Hematopoietic multipotent progenitor cell treated with erythropoietin and hydrocortisone succinate and interleukin-3 and kit ligand, for 8 days (in vitro differentiated cells): ENCODE results near the gene GLRX.
A peak's percentile ranks its signal among the peaks of the same experiment; 100 is the strongest.
"Not testable (repeated sequence)": the region's sequence is repeated elsewhere in the genome, so short reads cannot be mapped to it uniquely, and the experiment has no call there.

Experiments used
- DNase-seq: peaks from one replicate; pipeline ENCODE4 v3.0.0-alpha.2; 2015

The GLRX gene

GRCh38 chr5:95825495-95825894, 3.0 kb upstream of the GLRX start:
- DNase-seq: peak; percentile 87

- DNase-seq: no peak
Observed at GRCh38 chr5:95824747-95825146, 2.2 kb upstream of the GLRX start.

DNA sequence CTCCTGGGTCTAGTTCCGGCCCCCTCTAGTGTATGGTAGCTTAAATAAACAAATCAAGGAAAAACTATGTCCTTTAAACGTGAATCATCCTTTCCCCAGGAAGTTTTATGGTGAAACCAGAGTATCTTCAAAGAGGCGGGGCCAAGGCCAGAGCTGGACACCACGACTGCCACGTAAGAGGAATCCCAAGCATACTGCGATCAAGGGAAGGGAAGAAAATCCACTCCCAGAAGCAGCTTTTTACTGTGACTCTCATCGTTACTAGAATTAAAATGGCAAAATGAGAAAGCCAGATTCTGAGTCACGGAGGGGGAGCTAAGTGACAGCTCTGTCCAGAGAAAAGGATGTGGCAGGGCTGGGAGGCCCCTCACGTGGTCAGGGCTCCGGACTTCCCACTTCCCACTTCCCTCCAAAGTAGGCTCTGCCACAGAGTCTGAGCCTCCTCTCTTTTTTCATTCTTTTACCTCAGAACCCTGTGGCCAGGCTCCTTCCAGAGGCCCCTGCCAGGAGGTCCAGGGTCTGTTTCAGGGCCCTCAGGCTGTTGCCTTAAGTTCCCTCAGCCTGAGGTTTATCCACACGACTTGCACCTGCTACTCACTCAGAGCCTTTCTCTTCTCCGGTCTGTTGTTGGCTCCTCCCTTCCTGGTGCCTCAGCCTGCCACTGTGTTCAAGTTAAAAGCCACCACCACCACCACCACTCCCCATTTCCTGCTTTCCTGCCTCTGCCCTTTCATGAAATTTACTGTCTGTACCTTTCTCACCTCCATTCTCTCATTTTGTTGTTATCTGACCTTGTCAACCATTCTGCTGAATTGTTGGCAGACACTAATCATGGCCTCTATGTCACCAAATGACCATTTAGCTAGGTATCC, 1.4 kb upstream of the GLRX start:
- DNase-seq: peak; percentile 86

DNA sequence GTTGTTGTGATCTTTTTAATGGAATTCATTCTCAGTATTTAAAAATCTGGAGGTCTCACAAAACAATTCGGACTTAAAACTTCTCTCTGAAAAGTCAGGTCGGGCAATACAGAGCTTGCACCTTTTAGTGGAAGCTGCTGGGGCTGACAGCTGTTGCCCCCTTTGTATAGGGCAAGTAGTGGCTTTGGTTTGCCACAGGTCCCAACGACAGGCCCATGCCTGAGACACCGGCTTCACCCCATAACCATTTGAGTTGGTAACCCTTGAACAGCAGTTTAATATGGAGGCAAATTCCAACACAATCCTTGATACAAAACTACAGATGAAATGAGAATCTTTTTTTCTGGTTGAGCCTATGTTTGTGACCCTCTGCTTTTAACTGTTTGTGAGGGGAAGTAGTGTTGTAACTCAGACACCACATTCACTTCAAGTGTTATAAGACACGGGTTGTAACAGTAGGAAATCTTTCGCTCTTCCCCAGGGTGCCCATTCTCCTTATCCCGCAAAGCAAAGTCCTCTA, 752 bp upstream of the GLRX start:
- no peak for DNase-seq

DNA sequence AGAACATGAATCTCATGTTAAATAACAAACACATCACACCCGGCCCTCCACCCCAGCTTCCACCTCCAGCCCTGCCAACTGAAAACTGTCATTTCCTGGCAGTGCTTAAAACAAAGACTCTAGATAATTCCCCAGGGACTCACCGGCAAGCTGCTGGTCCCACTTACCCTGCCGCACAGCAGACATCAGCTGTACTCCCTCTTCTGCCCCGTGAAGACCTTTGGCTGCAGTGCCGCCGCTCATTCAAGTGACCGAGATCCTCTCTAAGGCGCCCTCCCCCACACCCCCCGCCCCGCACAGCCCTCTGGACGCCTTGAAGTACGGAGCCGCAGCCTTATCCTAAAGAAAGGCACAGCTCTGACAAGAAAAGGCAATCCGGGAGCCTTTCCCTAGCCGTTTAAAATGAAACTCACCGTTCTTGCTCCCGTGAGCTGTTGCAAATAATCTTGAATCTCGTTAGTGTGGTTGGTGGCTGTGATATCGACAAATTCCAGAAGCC, 434 bp downstream of the GLRX start:
- no peak for DNase-seq

- no peak for DNase-seq
Observed at GRCh38 chr5:95821110-95822021, 1.2 kb downstream of the GLRX start.

- peak; percentile 53 for DNase-seq
Observed at GRCh38 chr5:95818181-95819147, 4.1 kb downstream of the GLRX start.

- DNase-seq: no peak
Observed at GRCh38 chr5:95817430-95817829, 5.1 kb downstream of the GLRX start.

GRCh38 chr5:95816776-95817175, 5.8 kb downstream of the GLRX start:
- DNase-seq: no peak

DNA sequence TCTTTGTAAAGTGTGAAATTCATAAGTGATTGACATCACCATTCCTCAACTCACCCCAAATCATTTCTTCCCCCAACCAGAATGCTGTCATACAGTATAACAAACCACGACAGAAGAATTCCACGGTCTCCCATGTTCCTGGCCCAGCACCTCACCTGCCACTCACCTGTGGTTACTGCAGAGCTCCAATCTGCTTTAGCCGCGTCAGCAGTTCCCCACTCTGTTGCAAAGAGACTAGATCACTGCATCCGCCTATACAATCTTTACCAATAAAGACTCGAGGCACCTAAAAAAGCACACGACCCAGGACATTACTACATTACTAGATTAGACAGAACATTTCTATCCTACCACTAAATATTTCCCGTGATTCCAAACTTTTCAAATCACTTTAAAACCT, 6.2 kb downstream of the GLRX start:
- DNase-seq: no peak

DNA sequence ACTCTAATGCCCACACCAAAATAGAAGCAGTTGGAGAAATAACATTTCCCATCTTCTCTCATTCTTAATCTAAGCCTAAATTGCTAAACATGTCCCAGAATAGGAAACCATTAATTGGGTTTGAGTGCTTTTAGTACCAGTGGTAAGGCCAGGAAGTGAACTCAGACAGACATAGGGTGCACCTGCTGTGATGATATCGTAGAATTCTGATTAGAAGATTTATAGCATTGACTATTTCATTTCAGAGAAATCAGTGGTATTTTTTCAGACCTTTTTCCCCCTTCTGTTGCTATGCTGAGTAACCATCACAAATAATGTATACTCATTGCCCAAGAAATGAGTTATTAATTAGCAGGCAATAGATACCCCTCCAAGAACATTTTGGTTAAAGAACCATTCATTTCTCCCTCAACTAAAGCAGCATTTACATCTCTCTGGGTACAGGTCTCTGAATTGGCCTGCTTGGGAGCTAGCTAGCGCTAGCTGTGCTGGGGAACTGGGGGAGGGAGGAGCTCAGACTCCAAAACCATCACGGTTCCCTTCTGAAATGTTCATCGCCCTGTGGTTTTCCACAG, 7.3 kb downstream of the GLRX start:
- no peak for DNase-seq

- not testable (repeated sequence) for DNase-seq
Observed at GRCh38 chr5:95813035-95813434, 9.5 kb downstream of the GLRX start.

DNA sequence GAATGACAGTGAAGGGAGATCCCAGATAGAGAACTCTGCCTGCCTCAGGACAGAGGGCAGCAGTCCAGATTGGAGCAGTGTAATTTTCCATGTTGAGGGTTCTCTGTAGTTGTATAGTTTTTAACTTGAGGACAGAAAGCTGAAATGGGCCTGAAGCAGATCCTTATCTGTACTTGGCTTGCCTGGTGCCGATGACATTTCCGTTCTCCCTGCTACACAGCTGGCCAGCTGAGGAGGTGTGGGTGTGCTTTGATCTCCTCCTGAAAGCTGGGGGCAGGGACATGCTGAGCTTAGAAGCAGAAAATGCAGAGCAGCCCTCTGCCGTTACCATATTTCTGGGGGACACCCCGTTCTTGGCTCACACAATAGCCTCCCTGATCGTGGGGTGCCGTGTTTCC, 10.5 kb downstream of the GLRX start:
- DNase-seq: peak; percentile 49

- not testable (repeated sequence) for DNase-seq
Observed at GRCh38 chr5:95811461-95812073, 11.0 kb downstream of the GLRX start.

DNA sequence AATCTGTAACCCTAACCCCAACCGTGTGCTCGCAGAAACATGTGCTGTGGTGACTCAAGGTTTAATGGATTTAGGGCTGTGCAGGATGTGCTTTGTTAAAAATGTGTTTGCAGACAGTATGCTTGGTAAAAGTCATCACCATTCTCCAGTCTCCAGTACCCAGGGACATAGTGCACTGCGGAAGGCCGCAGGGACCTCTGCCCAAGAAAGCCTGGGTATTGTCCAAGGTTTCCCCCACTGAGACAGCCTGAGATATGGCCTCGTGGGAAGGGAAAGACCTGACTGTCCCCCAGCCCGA, 11.5 kb downstream of the GLRX start:
- DNase-seq: not testable (repeated sequence)

DNA sequence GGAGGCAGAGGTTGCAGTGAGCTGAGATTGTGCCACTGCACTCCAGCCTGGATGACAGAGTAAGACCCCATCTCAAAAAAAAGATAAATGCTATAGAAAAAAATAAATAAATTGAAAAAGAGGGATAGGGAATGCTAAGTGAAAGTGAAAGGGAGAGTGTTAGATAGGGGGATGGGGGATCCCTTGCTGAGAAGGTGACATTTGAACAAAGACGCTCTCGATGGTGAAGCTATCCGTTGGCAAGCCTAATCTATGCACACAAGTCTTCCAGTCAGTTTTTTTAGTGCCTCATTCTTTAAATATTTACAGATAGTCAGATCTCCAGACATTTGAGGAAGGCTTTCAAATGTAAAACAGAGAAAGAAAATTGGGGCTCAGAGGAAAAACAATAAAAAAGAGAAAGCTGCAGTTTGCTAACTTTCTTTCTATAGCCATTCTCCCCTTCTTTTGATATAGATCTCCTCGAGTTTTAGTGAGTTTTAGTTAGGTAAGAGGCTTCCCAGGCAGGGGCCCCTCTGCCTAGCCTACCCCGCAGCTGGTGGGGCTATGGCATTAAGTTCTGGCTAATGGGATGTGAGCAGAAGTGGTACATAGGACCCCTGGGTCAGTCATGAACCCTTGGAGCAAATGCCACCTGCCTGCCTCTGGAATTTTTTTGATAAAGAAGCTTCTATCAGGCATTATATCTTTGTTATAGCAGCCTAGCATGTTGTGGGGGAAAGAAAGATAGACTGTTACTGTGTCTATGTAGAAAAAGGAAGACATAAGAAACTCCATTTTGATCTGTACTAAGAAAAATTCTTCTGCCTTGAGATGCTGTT, 12.0 kb downstream of the GLRX start:
- DNase-seq: no peak

DNA sequence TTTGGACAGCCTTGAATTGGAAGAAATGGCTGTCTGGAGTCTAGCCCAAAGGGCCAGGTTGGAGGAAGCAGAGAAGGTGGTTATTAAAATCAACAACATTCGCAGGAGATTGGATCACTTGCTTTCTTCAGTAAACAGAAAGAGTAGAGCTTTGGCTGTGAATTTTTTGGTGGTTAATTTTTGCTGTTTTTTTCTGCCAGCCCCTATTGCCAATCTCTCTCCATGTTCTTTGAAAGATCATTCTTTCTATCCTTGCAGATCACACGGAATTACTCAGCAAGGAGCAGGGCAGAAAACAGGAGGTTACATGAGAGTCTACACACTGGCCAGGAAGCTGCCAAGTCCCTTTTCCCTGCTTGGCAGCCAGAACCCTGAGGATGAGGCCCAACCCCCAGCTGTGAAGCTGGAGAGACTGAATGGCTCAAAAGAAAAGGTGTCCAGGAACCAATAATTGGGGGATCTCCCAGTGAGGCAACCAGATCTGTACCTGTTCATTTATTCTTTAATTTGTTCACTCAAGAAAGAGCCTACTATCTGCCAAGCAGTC, 13.0 kb downstream of the GLRX start:
- no peak for DNase-seq

- peak; percentile 33 for DNase-seq
Observed at GRCh38 chr5:95808686-95809413, 13.7 kb downstream of the GLRX start.

GRCh38 chr5:95808013-95808685, 14.4 kb downstream of the GLRX start:
- DNase-seq: no peak
